EH (cell line): ENCODE results near the gene AURKA.
"Not testable (repeated sequence)": the region's sequence is repeated elsewhere in the genome, so short reads cannot be mapped to it uniquely, and the experiment has no call there.

Experiments used
- DNase-seq: peaks from one replicate; pipeline ENCODE4 v3.0.0-alpha.2; 2015; ENCODE audit warnings: low read depth

Gene AURKA

DNA sequence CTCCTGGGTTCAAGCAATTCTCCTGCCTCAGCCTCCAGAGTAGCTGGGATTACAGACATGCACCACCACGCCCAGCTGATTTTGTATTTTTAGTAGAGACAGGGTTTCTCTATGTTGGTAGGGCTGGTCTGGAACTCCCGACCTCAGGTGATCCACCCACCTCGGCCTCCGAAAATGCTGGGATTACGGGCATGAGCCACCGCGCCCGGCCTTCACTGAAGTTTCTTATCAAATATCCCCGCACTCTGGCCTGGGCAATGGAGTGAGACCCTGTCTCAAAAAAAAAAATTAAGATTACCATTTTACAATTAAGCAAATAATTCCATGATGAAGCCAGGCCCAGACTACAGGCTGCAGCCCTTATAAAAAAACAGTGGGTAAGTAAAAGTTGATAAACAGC is 1.6 kb downstream of the AURKA start:
- not testable (repeated sequence) for DNase-seq

DNA sequence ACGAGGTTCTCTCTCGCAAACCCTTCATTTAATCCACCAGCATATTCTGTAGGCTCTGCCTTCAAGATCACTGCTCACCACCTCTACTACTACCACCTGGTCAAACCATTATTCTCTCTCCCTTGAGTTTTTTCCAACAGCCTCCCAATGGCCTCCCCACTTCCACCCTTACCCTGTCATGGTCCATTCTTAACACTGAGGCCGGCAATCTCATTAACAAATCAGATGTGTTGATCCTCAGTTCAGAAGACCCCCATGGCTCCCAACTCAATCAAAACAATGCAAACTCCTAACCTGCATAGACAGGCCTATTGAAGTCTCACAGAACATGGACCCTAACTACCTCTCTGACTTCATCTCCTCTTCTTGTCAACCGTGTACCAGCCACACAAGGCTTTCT is 2.2 kb downstream of the AURKA start:
- DNase-seq = no peak

DNA sequence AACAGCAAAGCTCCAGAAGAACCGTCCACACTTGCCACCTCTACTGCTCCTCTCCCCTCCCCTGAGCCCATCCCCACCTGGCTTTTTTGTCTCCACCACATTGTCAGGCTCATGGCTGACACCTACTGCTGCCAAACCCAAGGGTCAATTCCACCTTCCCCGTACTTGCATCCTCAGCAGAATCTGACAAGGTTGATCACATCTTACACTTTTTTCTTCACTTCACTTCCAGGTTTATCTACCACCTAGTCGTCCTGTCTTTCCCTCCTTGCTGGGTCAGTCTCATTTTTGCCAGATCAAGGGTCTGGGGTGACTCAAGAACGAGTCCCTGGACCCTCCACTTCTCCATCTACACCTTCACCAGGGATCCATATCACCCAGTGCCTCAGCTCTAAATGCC is 3.1 kb downstream of the AURKA start:
- DNase-seq = no peak

DNA sequence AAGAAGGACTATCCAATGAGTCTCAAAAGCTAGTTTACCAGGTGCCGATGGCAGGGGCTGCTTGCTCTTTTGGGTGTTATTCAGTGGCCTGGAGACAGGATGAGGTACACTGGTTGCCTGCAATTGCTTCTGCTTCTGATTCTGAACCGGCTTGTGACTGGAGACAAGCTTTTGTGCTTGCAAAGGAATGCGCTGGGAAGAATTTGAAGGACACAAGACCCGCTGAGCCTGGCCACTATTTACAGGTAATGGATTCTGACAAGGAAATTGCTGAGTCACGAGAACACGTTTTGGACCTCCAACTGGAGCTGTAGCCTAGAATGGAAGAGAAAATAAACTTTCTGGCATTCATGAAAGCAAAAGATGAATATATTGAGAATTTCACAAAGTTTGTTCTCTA is 5.8 kb downstream of the AURKA start:
- DNase-seq = no peak

DNA sequence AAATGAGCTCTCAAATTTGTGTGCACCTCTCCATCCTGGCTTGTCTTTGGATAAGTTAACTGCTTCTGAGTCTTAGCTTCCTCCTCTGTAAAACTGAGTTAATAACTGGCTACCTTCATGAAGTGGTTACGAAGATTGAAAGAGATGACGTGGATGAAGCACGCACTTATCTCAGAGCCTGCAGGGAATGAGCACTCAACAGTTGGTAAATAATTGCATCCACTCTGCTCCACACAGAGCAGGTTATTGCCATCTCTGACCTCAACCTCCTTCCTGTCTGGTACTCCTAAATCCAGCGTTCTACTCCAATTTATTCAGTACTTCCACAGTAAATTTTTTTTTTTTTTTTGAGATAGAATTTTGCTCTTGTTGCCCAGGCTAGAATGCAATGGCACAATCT is 6.9 kb downstream of the AURKA start:
- DNase-seq = no peak

DNA sequence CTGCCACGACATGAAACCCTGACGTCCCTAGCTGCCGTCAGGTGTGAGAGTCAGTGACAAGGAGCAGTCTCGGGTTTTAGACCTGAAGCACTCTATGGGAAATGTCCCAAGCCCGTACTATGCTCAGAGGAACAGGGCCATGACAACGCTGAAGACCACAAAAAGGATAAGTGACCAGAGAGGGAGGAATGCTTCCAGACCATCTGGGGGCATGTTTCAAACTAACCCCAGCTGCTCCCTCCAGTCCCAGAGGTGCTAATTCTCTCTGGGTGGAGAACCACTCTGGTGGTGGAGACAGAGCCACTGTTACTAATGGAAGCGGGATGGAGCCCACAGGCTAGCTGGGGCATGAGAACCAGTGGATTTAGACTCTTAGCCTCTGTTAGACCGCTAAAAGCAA is 8.7 kb downstream of the AURKA start:
- DNase-seq = no peak

DNA sequence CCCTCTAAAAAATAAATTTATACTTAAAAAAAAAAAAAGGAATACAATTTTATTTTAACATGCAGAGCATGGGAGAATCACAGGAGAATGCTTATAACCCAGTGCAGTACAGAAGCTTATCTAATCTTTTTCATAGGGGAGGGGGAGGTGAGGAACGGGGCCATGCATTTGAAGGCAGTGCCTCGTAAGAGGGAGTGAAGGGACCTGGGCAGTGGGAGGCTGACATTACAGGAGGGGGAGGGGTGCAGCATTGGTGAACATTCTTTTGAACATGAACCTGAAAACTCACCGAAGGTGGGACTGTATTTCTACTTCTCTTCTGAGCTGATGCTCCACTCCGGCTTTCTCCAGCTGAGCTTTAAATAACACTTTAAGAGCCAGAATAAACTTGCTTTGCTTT is 9.3 kb downstream of the AURKA start:
- DNase-seq = no peak

DNA sequence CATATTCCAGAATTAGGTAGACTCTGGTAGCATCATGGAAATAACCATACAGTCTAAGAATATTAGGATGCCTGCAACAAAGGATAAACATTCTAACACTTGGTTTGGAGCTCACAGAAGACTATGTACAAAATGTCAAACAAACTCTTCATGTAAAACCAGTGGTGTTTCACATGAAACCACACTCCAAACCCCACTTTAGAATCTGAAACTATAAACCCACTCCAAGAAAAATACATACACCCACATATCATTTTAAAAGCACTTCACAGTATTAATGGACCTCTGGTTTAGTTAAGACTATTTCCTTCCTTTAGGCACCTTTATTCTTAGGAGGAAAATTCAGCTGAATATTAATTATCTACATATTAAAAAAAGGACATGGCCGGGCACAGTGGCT is 10.5 kb downstream of the AURKA start:
- DNase-seq = no peak

DNA sequence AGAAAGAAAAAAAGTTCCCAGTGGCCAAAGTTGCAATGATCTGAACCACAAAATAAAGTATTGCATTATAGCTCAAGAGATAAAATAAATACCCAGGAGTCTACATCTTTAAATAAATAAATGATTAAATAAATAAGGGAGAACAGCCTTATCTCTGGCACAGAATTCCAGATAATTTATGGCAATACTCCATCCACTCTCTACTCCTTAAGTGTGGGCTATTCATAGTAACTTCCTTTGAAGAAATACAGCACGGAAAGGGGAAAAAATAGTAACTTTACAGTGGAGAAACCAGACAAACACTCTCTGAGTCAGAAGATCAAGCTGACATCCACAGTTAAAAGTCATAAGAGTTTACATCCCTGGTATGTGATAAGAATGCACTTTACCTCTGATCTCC is 11.6 kb downstream of the AURKA start:
- DNase-seq = peak; percentile 91

DNA sequence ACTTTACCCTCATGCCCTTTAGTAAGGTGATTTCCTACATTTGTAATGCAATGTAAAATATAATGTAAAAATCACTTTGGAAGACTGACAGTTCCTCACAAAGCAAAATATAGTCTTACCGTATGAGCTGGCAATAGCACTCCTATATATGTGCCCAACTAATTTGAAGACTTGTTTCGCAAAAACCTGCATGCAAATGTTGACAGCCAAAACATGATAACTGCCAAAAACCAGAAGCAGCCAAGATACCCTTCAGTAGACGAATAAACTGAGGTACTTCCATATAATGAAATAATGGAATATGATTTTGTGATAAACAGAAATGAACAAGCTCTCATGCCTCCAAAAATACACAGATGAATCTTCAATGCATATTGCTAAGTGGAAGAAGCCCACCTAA is 13.6 kb downstream of the AURKA start:
- DNase-seq = no peak

DNA sequence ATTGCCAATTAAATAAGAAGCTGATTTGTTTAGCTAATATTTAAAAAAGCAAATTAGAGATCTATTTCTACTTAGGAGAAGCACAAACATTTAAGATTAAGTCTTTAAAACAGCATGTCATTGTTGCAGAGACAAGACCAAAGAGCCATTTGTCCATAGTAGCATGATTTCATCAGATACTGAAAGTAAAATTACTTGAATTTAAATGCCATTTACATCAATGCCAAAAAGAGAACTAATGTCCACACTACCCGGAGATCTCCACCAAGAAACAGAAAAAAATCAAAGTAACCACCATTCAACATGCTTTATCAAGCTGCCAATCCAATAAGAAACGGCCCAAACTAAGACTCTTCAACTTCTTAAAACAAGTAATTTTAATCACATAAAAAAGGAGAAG is 15.7 kb downstream of the AURKA start:
- no peak for DNase-seq

DNA sequence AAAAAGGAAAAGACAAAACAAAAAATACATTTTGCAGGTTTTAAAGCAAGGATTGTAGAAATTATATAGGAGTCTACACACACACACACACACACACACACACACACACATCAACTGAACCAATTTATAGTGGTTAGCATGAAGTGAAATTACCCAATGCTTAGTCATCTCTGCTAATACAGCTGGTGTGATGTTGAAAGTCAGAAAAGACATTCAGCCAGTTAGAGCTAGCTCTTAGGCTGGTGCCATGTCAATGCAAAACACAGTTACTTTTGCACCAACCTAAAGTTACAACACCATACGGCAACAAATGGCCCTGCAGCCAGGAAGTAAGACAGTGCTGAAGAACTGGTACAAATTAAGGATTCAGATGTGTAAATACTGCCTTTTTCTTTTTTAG is 18.1 kb downstream of the AURKA start:
- peak; percentile 92 for DNase-seq

DNA sequence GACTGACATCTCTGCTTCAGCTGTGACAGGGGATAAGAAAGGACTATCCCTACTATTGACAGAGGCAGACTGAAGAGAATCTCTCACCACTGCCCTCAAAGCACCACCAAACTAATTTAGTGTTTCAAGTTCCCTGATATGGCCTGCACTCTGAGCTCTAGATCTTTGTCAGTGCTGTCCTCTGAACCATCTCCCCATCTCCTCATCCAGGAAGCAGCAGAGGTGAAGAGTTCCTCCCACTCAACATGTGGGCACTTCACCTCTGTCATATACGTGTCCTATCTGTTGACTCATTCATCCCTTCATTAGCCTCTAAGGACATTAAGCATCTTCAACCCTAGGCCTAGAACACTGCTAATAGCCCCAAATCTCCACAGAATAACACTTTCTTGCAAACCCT is 19.2 kb downstream of the AURKA start:
- DNase-seq = no peak

DNA sequence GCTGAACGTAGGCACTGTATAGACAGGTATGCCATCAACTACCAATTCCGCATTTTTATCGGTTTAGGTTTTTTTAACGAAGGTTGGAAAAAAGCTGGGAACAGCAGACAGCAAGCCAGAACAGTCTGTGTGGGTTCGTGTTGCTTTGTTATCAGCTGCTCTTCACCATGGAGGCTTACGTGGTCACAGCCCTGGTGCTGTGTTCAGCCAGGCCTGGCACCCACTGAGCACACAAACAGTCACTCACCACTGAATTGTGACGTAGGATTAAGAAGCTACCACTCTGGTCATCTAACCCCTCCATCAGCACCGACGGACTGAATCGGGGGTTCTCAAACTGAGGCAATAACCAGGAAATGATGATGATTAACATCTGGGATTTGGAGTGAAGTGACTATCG is 20.0 kb downstream of the AURKA start:
- no peak for DNase-seq

DNA sequence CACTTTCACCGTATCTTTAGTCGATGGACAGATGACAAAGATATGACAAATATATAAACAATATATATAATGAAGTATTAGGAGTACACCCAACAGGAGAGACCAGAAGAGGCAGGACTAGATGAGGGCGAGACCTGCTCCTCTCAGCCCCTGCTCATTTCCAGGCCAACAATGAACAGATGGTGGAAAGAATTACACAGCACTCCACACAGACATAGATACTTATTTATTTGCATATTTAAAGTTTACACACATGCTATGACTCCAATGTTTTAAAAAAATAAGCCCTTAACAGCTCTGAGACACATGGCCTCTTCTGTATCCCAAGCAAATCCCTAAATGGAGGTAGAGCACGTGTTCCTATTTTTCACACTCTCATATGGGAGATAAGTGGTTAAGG is 22.8 kb downstream of the AURKA start:
- no peak for DNase-seq

DNA sequence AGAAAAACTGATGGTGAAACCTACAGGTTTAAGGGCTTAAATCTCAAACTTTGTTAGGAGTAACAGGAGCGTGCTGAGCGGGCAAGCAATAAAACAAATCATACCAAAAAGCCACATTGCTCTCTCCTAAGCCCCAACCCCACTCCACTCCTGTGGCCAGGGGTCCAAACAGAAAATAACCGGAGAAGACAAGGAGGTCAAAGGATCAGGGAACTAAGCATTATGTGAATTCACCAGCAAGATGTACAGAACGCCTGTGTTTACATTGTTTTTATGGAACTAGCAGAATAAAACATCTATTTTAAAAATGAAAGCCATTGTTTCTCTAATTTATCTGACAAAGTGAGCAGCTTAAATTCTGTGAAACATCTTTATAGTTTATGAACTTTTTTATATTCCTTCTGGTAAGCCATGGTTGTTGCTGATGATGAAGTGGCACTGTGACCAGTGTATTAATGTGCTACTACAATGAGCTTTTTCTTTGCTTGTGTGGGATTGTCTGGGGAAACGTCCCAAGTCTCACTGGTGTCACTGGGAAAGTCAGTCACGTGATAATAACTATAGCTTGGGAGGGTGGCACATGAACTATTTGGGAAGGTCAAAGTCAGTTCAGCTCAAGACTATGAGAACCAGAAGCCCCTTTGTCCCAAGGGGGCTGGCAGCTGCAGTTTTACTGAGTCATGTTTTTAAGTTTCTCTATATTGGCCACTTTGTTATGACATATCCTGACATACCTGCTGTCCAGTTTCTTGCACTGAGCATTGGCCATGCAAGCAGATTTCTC is 23.5 kb downstream of the AURKA start:
- DNase-seq = no peak

DNA sequence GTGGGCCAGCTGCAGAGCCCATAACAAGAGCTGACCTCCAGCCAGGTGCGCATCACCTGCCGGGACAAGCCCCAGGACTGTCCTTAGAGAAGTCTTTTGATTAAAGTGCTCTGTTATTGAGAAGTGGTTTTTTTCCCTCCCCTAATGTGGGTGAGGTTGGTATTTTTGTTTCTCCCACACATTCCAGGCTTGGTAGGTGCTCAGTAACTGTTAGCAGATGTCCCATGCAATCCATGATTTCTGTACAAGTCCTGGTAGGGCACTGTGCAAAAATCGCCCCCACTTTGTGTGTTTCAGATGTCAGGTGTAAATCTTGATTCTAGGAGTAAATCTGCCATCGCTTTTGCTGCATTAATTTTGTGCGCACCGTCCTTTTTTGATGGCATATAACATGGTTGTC is 28.5 kb downstream of the AURKA start:
- no peak for DNase-seq

DNA sequence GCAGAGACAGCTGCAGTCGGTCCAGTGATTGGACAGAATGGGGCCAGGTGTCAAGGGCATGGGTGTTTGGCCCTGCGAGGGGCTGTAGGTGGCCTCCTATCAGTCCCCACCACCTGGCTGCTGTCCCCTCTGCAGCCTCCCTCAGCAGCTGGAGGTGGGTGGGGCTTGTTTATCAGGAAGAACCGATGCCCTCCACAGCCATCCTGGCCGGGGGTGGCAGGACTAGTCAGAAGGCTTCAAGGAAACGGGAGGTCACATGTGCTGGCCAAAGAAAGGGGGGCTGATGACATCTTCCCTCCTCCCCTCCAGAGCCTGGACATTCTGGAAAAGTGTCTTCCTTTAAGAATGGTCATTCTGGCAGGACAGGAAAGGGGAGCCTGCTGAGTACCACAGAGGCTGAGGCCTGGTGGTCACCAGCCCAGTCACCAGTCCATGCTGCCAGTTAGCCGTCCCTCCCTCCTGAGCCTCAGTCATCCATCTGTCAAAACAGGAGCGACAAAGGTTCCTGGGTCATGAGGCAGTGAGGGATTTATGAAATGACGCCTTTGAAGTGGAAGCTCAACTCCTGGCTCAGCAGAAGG is 29.1 kb downstream of the AURKA start:
- peak; percentile 27 for DNase-seq

DNA sequence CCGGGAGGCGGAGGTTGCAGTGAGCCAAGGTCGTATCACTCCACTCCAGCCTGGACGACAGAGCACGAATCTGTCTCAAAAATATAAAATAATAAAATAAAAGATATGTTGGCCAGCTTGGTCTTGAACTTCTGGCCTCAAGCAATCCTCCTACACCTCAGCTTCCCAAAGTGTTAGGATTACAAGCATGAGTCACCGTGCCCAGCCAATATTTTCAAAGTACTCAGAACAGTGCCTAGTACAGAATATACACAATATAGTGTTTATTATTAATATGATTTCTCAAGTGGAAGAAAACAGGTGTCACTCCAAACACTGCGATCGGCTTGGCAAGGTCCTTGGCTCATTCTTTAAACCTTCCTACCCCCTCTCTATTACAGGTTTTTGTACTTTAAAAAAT is 30.1 kb downstream of the AURKA start:
- DNase-seq = no peak

DNA sequence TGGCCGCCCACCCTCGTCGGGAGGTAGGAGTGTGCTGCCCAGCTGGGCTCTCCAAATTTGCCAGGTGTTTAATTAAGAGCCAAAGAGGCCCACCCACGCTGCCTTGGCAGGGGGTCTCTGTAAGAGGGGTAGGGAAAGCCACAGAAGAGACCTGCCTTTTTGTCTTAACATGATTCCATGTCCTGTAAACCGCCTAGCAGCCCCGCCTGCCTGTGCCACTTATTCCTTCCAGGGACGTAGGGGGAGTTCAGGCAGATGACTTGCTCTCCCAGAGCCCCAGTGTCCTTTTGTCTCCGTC is 31.2 kb downstream of the AURKA start:
- DNase-seq = no peak

DNA sequence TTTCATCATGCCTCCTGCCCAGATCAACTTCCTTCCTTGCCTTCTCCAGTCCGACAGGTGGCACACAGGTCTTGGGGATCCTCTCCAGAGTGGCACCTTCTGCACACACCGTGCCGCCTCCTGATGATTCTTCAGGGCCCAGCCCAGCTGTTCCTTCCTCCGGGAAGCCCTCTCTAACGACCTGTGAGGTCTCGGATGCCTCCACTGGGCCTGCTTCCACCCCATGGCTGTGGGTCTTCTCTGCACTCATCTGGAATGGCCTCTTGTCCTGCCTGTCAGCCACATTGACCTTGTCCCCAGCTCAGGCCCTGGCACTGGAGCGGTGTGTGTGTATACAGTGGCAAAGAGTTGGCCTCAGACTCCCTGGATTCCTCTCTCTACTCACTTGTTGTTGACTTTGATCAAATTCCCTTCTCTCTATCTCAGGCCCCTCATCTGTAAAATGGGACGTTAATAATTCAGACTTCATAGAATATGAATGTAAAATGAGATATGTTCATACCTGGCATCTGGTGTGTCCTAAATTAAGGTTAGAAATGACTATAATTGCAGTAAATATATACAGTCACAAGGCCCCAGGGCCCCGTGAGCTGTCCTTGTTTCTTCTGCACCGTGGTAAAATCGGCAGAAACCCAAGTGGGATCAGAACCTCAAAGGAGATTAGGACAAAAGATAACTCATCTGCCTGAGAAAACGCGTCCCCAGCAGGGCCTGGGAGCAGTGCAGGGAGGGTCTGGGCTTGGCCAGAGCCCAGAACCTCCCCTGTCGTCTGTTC is 31.7 kb downstream of the AURKA start:
- DNase-seq = no peak

DNA sequence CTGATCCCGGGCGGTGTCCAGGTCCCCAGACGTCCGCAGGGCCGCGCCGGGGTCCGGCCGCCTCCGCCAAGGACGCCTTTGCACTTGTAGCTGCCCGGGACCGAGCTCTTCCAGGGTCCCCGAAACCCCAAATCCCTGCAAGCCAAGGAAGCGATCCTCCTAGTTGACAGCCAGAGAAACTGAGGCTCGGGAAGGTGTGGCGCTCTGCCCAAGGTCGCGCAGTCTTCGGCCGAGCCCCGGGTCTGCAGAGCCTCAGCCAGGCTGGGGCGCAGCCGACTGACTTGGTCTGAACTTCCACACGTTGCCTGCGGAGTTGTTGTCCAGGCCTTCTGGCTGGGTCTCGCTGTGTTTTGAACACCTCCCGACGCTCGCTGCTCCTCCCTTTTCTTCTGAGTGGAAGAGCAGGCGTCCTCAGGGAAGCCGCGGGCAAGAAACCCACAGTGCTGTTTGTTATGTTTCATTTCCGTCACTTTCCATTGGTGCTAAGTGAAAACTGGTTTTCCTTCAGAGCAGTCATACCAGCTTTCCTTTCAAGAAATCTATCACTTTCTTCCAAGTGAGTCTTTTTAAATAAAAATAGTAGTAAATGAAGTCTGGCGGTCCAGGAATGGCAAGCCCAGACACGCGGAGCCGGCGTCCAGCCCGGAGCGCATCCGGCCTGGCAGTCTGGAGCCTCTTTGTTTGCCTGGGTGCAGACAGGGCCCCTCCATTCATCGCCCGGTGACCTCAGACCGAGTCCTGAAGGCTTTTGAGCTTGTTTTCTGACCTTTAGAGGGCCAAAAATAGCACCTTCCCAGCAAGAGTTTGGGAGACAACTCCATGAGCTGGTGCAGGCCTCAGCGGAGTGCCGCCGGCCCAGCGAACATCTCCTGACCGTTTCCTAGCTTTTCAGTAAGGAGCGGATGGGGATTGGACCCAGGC is 32.5 kb downstream of the AURKA start:
- DNase-seq = peak; percentile 76
